EL (cell line): Measurements from ENCODE around the gene PLD3.
A peak's percentile ranks its signal among the peaks of the same experiment; 100 is the strongest.
"Not testable (repeated sequence)": the region's sequence is repeated elsewhere in the genome, so short reads cannot be mapped to it uniquely, and the experiment has no call there.

ENCODE experiments used
- DNase-seq: peaks from one replicate; pipeline ENCODE4 v3.0.0-alpha.2; 2016

PLD3 gene

GRCh38 chr19:40348125-40348913 lies at the start of gene PLD3, which contains the start of gene C19orf47:
Gene PLD3, plus strand, starts transcription at chr19:40348695. Its CDS starts 17,789 bp downstream, at chr19:40366484.
Gene C19orf47, minus strand, starts transcription at chr19:40348397. Its CDS starts 6,540 bp downstream, at chr19:40341857.
- DNase-seq: peak; percentile 99

- no peak for DNase-seq
Observed at GRCh38 chr19:40300668-40301067, 47.8 kb upstream of the PLD3 start.

- no peak for DNase-seq
Observed at GRCh38 chr19:40302224-40303011, 46.1 kb upstream of the PLD3 start.

GRCh38 chr19:40303765-40304164 lies 44.7 kb upstream of the PLD3 start:
- DNase-seq: no peak

GRCh38 chr19:40304306-40304705 lies 44.2 kb upstream of the PLD3 start:
- no peak for DNase-seq

- DNase-seq: peak; percentile 80
Observed at GRCh38 chr19:40305403-40305802, 43.1 kb upstream of the PLD3 start.

GRCh38 chr19:40309666-40310065 lies 38.8 kb upstream of the PLD3 start:
- no peak for DNase-seq

- no peak for DNase-seq
Observed at GRCh38 chr19:40312533-40312932, 36.0 kb upstream of the PLD3 start.

GRCh38 chr19:40313229-40313983 lies 35.1 kb upstream of the PLD3 start:
- no peak for DNase-seq

- no peak for DNase-seq
Observed at GRCh38 chr19:40314656-40315055, 33.8 kb upstream of the PLD3 start.

GRCh38 chr19:40315812-40316470 lies 32.6 kb upstream of the PLD3 start:
- DNase-seq: no peak

GRCh38 chr19:40317338-40317737 lies 31.2 kb upstream of the PLD3 start:
- no peak for DNase-seq

- DNase-seq: no peak
Observed at GRCh38 chr19:40320558-40320935, 27.9 kb upstream of the PLD3 start.

GRCh38 chr19:40321076-40321475 lies 27.4 kb upstream of the PLD3 start:
- DNase-seq: no peak

GRCh38 chr19:40321566-40322270 lies 26.8 kb upstream of the PLD3 start:
- DNase-seq: no peak

- peak; percentile 66 for DNase-seq
Observed at GRCh38 chr19:40322271-40322610, 26.3 kb upstream of the PLD3 start.

GRCh38 chr19:40322951-40323615 lies 25.4 kb upstream of the PLD3 start:
- peak; percentile 63 for DNase-seq

- DNase-seq: no peak
Observed at GRCh38 chr19:40323705-40324104, 24.8 kb upstream of the PLD3 start.

GRCh38 chr19:40326201-40326600 lies 22.3 kb upstream of the PLD3 start:
- DNase-seq: no peak

- no peak for DNase-seq
Observed at GRCh38 chr19:40331052-40331451, 17.4 kb upstream of the PLD3 start.

- DNase-seq: no peak
Observed at GRCh38 chr19:40332669-40333068, 15.8 kb upstream of the PLD3 start.

- DNase-seq: not testable (repeated sequence)
Observed at GRCh38 chr19:40333083-40333482, 15.4 kb upstream of the PLD3 start.
